BE2C (cell line): Measurements from ENCODE around the gene TBXAS1.

Experiments used
- DNase-seq: peaks from one replicate; pipeline ENCODE4 v3.0.0-alpha.2; 2020
- H3K27me3 ChIP-seq: fragments of 250-450 bp; sonication (Bioruptor Pico); 2 replicates; pipeline ENCODE4 v1.5.1; 2020; ENCODE audit warnings: mild to moderate bottlenecking
- H3K36me3 ChIP-seq: fragments of 250-450 bp; sonication (Bioruptor Pico); 2 replicates; pipeline ENCODE4 v1.5.1; 2020; ENCODE audit warnings: mild to moderate bottlenecking
- H3K4me1 ChIP-seq: fragments of 250-450 bp; sonication (Bioruptor Pico); 2 replicates; pipeline ENCODE4 v1.5.1; 2020
- H3K4me3 ChIP-seq: 2 replicates; pipeline ENCODE4 v1.5.1; 2011; ENCODE audit warnings: low read depth, low read length
- H3K9me3 ChIP-seq: fragments of 250-450 bp; sonication (Bioruptor Pico); 2 replicates; pipeline ENCODE4 v1.5.1; 2020
- TF ChIP-seq, protein P1 (sequence below): IDR thresholded peaks from 2 replicates; pipeline ENCODE4 v1.5.1; 2012; ENCODE audit warnings: mild to moderate bottlenecking, low read depth, low read length

TBXAS1 gene

DNA sequence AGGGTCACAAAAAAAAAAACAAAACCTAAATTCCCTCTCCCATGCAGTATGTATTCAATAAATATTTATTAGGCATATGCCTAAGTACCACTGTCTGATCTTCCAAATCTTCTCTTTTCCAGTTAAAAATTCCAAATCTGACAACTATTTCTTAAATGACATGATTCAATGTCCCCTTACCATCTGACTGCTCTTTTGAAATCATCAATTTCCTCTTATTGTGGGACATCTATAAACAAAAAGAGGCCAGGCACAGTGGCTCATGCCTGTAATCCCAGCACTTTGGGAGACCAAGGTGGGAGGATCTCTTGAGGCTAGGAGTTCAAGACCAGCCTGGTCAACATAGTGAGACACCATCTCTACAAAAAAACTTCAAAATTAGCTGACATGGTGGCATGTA is 103.5 kb downstream of the TBXAS1 start:
- Histone ChIP-seq H3K4me1 (no peaks in the 10 kb centered on the region), H3K4me3 (no peak overlapping the region), H3K36me3 (no peaks in the 10 kb centered on the region), H3K27me3 (peaks cover 8% of the 10 kb centered on the region), H3K9me3 (no peaks in the 10 kb centered on the region)
- DNase-seq: no peak
- TF ChIP-seq, protein P1, sequence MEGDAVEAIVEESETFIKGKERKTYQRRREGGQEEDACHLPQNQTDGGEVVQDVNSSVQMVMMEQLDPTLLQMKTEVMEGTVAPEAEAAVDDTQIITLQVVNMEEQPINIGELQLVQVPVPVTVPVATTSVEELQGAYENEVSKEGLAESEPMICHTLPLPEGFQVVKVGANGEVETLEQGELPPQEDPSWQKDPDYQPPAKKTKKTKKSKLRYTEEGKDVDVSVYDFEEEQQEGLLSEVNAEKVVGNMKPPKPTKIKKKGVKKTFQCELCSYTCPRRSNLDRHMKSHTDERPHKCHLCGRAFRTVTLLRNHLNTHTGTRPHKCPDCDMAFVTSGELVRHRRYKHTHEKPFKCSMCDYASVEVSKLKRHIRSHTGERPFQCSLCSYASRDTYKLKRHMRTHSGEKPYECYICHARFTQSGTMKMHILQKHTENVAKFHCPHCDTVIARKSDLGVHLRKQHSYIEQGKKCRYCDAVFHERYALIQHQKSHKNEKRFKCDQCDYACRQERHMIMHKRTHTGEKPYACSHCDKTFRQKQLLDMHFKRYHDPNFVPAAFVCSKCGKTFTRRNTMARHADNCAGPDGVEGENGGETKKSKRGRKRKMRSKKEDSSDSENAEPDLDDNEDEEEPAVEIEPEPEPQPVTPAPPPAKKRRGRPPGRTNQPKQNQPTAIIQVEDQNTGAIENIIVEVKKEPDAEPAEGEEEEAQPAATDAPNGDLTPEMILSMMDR: no peak

DNA sequence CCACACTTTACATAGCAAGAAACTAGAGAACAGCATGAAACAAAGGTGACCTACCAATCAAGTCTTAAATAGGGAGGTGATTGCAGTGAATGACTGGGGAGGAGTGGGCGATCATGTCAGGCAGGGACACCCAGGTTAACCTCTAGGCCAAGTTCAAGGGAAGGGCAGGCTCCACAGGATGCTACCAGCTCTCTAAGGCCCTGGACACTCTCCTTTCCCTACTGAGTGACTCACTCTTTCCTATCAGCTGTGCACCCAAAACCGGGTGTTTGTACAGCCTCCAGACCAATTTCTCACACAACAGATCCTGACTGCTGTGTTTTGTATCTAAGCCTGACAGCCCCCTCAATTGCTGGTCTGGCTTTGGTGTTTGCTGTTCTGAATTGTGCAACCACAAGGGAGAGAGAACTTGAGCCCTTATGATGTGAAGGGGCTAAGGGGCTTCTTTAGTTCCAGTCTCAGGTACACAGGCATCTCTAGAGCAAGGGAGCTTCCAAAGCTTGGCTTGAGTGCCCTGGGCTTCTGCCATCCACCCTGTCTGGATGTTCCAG is 107.8 kb downstream of the TBXAS1 start:
- no peaks in the 10 kb centered on the region for H3K36me3 ChIP-seq
- TF ChIP-seq, protein P1: no peak
- no peak overlapping the region for H3K4me3 ChIP-seq
- no peaks in the 10 kb centered on the region for H3K9me3 ChIP-seq
- no peak for DNase-seq
- H3K4me1 ChIP-seq: no peaks in the 10 kb centered on the region
- no peaks in the 10 kb centered on the region for H3K27me3 ChIP-seq

DNA sequence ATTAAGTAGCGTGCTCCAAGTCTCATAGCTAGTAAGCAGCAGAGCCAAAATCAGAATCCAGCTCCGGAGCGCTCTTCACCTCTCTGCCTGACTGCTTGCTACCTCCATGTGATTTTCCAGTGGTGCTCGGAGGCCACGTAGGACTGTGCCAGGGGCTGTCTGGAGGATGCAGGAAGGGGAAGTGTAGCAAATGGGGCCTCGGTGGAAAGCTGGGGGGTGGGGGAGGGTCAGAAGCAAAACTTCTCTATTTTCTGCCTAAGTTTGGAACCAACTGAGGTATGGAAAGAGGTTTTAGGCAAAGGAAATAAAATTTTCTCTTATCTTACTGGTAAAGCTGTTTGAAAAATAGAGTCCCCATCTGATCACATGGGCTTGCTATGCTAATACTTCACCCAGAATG is 108.7 kb downstream of the TBXAS1 start:
- DNase-seq: no peak

DNA sequence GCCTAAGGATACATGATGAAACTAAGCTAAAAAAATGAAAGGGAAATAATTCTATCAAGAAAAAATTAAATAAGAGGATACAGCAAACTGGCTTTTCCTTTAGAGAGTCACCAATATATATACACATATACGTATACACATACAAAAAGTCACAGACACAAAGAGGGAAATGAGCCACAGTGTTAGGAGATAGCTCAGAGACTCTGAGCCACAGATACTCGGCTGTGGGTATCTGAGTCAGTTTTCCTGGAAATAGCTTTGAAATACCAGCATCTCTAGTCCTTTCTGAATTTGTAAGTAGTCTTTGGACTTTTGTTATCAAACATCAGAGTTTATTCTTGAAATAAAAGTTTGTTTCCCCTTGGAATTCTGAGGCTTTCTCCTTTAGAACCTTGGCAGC is 111.8 kb downstream of the TBXAS1 start:
- H3K27me3 ChIP-seq: no peaks in the 10 kb centered on the region
- DNase-seq: no peak

More for the DNA sequence above, 108.7 kb downstream of the TBXAS1 start:
- H3K4me3 ChIP-seq: no peak overlapping the region
- H3K4me1 ChIP-seq: no peaks in the 10 kb centered on the region
- no peaks in the 10 kb centered on the region for H3K36me3 ChIP-seq
- H3K9me3 ChIP-seq: no peaks in the 10 kb centered on the region
- no peaks in the 10 kb centered on the region for H3K27me3 ChIP-seq
- TF ChIP-seq, protein P1: no peak

DNA sequence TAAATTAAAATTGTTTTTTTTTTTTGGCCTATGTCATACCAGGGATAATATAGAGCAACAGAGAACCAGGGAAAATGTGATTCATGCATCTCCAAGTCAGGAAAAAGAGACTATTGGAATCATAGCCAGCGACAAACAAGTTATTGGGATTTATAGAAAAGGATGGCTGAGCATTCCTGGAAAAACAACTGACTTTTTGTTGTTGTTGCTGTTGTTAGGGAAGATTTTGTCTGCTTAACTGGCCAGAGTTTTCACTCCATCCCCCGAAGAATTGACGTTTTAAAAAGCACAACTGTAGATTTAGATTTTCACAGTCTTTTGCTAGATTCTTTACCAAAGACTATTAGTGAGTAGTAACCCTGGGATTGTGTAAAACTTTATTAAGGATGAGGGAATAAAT is 112.4 kb downstream of the TBXAS1 start:
- TF ChIP-seq, protein P1: no peak
- no peaks in the 10 kb centered on the region for H3K36me3 ChIP-seq
- H3K9me3 ChIP-seq: no peaks in the 10 kb centered on the region
- no peak overlapping the region for H3K4me3 ChIP-seq
- no peak for DNase-seq
- no peaks in the 10 kb centered on the region for H3K27me3 ChIP-seq
- H3K4me1 ChIP-seq: no peaks in the 10 kb centered on the region

More for the DNA sequence above, 111.8 kb downstream of the TBXAS1 start:
- Histone ChIP-seq H3K9me3 (no peaks in the 10 kb centered on the region), H3K36me3 (no peaks in the 10 kb centered on the region), H3K4me3 (no peak overlapping the region), H3K4me1 (no peaks in the 10 kb centered on the region)
- TF ChIP-seq, protein P1: no peak

DNA sequence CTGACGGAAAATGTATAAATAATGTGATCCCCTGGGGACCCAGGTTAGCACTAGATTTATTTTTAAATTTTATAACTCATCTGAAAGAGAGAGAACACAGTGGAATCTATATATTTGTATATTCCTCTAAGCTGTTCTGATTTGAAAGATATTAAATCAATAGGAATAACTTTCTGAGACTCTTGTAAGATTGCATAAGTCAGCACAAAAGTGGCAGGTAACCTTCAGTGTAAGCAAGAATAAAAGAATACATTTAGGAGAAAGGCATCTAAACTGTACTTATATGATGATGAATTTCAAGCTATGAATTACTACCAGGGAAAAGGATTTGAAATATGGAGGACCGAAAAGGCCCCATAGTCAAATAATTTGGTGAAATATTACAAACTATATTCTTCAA is 112.8 kb downstream of the TBXAS1 start:
- DNase-seq: no peak
- no peaks in the 10 kb centered on the region for H3K36me3 ChIP-seq

More for the DNA sequence above, 112.8 kb downstream of the TBXAS1 start:
- TF ChIP-seq, protein P1: no peak
- H3K4me3 ChIP-seq: no peak overlapping the region
- no peaks in the 10 kb centered on the region for H3K9me3 ChIP-seq
- no peaks in the 10 kb centered on the region for H3K27me3 ChIP-seq
- H3K4me1 ChIP-seq: no peaks in the 10 kb centered on the region
